ENCODE measurements around the gene MYLK.

MYLK gene

DNA sequence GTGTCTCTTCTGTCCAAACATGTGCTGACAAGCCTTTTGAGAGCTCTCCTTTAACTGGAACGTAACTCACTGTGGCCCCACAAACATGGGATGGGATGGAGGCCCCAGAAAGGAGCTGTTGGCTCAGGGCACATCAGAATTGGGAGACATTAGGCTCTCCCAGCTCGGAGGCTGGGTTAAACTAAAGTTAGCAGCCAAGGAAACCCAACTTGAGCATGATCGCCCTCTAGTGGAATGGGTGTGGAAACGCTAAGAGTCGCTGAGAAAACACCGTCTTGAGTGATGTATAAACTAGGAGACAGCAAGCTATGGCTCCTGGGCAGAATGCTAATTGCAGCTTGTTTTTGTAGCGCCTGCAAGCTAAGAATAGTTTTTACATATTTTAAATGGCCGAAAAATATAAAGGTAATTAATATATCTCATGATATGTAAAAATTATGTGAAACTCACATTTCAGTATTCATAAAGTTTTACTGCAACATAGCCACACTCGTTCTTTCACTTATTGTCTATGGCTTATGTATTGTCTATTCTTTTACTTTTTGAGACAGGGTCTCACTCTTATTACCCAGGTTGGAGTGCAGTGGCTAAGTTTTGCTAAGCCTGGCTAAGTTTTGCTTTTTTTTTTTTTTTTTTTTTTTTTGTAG is 160.5 kb downstream of the MYLK start:
- Histone ChIP-seq H3K4me3 (replicated peaks; ENCODE audit: insufficient read depth, low read length) (no peak overlapping the region), H3K27me3 (ENCODE audit: insufficient read depth, poor library complexity, severe bottlenecking) (no peaks in the 10 kb centered on the region), H3K27ac (replicated peaks) (no peak overlapping the region)
- TF ChIP-seq SPI1 (IDR thresholded peaks at IDR 0.05; ENCODE audit: borderline replicate concordance, low read depth) (no peak), GABPA (IDR thresholded peaks at IDR 0.05; ENCODE audit: low read depth) (no peak), CTCF (IDR thresholded peaks at IDR 0.05; ENCODE audit: insufficient read depth, low read length) (peak; percentile 87)
- TF ChIP-seq, protein P1, sequence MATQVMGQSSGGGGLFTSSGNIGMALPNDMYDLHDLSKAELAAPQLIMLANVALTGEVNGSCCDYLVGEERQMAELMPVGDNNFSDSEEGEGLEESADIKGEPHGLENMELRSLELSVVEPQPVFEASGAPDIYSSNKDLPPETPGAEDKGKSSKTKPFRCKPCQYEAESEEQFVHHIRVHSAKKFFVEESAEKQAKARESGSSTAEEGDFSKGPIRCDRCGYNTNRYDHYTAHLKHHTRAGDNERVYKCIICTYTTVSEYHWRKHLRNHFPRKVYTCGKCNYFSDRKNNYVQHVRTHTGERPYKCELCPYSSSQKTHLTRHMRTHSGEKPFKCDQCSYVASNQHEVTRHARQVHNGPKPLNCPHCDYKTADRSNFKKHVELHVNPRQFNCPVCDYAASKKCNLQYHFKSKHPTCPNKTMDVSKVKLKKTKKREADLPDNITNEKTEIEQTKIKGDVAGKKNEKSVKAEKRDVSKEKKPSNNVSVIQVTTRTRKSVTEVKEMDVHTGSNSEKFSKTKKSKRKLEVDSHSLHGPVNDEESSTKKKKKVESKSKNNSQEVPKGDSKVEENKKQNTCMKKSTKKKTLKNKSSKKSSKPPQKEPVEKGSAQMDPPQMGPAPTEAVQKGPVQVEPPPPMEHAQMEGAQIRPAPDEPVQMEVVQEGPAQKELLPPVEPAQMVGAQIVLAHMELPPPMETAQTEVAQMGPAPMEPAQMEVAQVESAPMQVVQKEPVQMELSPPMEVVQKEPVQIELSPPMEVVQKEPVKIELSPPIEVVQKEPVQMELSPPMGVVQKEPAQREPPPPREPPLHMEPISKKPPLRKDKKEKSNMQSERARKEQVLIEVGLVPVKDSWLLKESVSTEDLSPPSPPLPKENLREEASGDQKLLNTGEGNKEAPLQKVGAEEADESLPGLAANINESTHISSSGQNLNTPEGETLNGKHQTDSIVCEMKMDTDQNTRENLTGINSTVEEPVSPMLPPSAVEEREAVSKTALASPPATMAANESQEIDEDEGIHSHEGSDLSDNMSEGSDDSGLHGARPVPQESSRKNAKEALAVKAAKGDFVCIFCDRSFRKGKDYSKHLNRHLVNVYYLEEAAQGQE (IDR thresholded peaks at IDR 0.05; ENCODE audit: insufficient replicate concordance, low read depth) = no peak
- peak; percentile 28 to 71 for DNase-seq (ENCODE audit: low read depth in 1 of 2, low spot score in 1 of 2)

GRCh38 chr3:123723070-123723469 is 161.1 kb downstream of the MYLK start:
- no peak overlapping the region for H3K4me3 ChIP-seq (replicated peaks; ENCODE audit: insufficient read depth, low read length)
- no peak for DNase-seq (ENCODE audit: low read depth in 1 of 2, low spot score in 1 of 2)
- no peak overlapping the region for H3K27ac ChIP-seq (replicated peaks)
- no peaks in the 10 kb centered on the region for H3K27me3 ChIP-seq (ENCODE audit: insufficient read depth, poor library complexity, severe bottlenecking)
- TF ChIP-seq CTCF (IDR thresholded peaks at IDR 0.05; ENCODE audit: insufficient read depth, low read length) (no peak), POLR2AphosphoS5 (IDR thresholded peaks at IDR 0.05; ENCODE audit: low read depth) (no peak), GABPA (IDR thresholded peaks at IDR 0.05; ENCODE audit: low read depth) (no peak), SPI1 (IDR thresholded peaks at IDR 0.05; ENCODE audit: borderline replicate concordance, low read depth) (no peak)
- TF ChIP-seq, protein P1 (IDR thresholded peaks at IDR 0.05; ENCODE audit: insufficient replicate concordance, low read depth) = no peak

GRCh38 chr3:123722456-123722855 is 161.7 kb downstream of the MYLK start:
- Histone ChIP-seq H3K27ac (replicated peaks) (no peak overlapping the region), H3K4me3 (replicated peaks; ENCODE audit: insufficient read depth, low read length) (no peak overlapping the region), H3K27me3 (ENCODE audit: insufficient read depth, poor library complexity, severe bottlenecking) (no peaks in the 10 kb centered on the region)
- DNase-seq (ENCODE audit: low read depth in 1 of 2, low spot score in 1 of 2) = no peak
- TF ChIP-seq, protein P1 (IDR thresholded peaks at IDR 0.05; ENCODE audit: insufficient replicate concordance, low read depth) = no peak
- TF ChIP-seq SPI1 (IDR thresholded peaks at IDR 0.05; ENCODE audit: borderline replicate concordance, low read depth) = no peak
- TF ChIP-seq POLR2AphosphoS5 (IDR thresholded peaks at IDR 0.05; ENCODE audit: low read depth) = no peak
- TF ChIP-seq CTCF (IDR thresholded peaks at IDR 0.05; ENCODE audit: insufficient read depth, low read length) = no peak
- no peak for TF ChIP-seq GABPA (IDR thresholded peaks at IDR 0.05; ENCODE audit: low read depth)

Data from HL-60 (cell line).